Suprapubic skin (tissue), 4 donors: ENCODE results near the gene PHKB.

Source experiments
- EP300 ChIP-seq: sonication (generic); formaldehyde crosslinking; IDR thresholded peaks from one replicate; pipeline ENCODE4 v1.6.1; 2017; ENCODE audit warnings: antibody characterized with exemption
- POLR2A ChIP-seq, 2 donors: fragments of 450-650 bp; IDR thresholded peaks; one replicate each; pipeline ENCODE4 v1.6.1; 2017; ENCODE audit warnings: antibody characterized with exemption in 2 of 2, mild to moderate bottlenecking in 2 of 2, moderate library complexity in 2 of 2
- POLR2AphosphoS5 ChIP-seq, 3 donors: sonication (generic); formaldehyde crosslinking; IDR thresholded peaks; one replicate each; pipeline ENCODE4 v1.6.1; 2017; ENCODE audit warnings: antibody characterized with exemption in 3 of 3
- TF ChIP-seq, protein P1 (sequence below), 2 donors: fragments of 200-600 bp in 1 of 2; fragments of 450-650 bp in 1 of 2; sonication (generic) in 1 of 2; IDR thresholded peaks; one replicate each; pipeline ENCODE4 v1.5.1; 2016 to 2019; ENCODE audit warnings: antibody characterized with exemption in 2 of 2, mild to moderate bottlenecking in 1 of 2, moderate library complexity in 1 of 2

DNA sequence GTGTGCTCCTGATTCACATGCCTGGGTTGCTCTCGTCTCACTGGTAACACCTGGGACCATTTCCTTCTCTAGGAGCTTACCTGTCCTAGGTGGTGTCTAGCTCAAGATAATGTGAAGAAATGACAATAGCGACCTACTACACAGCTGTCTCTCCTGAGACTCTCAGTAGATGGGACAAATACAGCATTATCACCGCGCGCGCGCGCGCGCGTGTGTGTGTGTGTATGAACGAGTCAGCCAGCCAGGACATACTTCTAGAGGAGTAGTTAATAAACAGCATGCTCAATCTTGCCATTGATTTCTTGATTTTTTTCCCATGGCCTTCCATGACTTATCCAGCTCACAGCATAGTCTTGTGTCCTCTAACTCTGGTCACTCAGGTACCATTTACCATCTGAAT, 268.6 kb downstream of the PHKB start:
- TF ChIP-seq, protein P1, sequence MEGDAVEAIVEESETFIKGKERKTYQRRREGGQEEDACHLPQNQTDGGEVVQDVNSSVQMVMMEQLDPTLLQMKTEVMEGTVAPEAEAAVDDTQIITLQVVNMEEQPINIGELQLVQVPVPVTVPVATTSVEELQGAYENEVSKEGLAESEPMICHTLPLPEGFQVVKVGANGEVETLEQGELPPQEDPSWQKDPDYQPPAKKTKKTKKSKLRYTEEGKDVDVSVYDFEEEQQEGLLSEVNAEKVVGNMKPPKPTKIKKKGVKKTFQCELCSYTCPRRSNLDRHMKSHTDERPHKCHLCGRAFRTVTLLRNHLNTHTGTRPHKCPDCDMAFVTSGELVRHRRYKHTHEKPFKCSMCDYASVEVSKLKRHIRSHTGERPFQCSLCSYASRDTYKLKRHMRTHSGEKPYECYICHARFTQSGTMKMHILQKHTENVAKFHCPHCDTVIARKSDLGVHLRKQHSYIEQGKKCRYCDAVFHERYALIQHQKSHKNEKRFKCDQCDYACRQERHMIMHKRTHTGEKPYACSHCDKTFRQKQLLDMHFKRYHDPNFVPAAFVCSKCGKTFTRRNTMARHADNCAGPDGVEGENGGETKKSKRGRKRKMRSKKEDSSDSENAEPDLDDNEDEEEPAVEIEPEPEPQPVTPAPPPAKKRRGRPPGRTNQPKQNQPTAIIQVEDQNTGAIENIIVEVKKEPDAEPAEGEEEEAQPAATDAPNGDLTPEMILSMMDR (IDR thresholded peaks at IDR 0.05): no peak
- TF ChIP-seq POLR2A (IDR thresholded peaks at IDR 0.05): no peak
- TF ChIP-seq POLR2AphosphoS5 (IDR thresholded peaks at IDR 0.05): no peak
- TF ChIP-seq EP300: no peak
